ENCODE results near the gene ZFP36.
A peak's percentile ranks its signal among the peaks of the same experiment; 100 is the strongest.

ZFP36 gene

DNA sequence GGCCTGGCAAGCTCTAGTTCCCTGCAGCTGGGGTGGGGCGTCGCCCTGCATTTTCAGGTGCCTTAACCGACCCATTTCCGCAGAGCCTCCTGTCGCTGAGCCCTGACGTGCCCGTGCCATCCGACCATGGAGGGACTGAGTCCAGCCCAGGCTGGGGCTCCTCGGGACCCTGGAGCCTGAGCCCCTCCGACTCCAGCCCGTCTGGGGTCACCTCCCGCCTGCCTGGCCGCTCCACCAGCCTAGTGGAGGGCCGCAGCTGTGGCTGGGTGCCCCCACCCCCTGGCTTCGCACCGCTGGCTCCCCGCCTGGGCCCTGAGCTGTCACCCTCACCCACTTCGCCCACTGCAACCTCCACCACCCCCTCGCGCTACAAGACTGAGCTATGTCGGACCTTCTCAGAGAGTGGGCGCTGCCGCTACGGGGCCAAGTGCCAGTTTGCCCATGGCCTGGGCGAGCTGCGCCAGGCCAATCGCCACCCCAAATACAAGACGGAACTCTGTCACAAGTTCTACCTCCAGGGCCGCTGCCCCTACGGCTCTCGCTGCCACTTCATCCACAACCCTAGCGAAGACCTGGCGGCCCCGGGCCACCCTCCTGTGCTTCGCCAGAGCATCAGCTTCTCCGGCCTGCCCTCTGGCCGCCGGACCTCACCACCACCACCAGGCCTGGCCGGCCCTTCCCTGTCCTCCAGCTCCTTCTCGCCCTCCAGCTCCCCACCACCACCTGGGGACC lies 1.2 kb downstream of the ZFP36 start:
- no peak for DNase-seq

- DNase-seq: no peak
Measured at GRCh38 chr19:39408392-39409207, 2.0 kb downstream of the ZFP36 start.

- DNase-seq: peak; percentile 18 to 36
Measured at GRCh38 chr19:39409208-39410016, 2.8 kb downstream of the ZFP36 start.

DNA sequence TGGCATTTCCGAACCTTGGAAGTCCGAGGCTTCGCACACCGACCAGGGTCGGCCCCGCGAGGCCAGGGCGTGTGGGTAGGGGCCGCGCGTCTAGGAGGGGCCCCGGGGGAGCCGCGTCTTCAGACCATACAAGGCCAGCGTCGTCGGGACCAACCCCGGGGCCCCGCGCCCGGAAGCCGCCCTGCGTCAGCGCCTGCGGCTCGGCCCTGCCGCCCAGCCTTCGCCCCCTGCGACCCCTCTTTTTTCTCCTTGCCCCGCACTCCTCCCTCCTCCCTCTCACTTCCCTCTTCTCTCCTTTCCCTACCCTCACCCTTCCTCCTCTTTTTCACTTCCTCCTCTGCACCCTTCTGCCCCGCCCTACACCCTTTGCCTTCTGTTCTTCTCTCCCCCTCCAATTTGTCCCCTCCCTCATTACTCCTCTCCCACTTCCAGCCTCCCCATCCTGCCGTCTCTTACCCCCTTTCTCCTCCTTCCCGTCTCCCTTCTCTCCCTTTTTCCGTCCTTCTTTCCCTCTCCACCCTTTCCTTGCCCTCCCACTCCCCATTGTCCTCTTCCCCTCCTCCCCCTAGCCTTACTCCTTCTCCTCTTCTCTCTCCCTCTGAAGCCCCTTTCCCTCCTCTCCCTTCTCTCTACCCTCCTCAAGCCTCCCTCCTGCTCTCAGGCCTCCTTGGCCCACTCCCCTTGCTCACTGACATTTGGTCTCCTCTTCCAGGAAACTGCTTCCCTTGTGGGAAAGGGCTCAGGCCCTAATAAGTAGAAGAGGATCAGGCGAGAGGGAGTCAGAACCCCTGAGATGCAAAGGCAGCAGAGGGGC lies 3.6 kb downstream of the ZFP36 start:
- DNase-seq: no peak

DNA sequence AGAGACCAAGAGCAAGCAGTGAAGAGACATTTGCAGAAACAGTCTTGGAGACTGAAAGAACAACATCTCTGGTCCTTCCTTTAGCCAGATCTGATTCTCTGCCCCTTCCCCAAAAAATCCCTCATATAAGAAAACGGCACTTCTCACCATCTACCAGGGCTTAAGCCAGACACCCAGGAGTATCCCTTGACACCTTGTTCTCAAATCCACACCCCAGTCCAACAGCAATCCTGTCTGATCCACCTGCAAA lies 4.1 kb downstream of the ZFP36 start:
- DNase-seq: no peak

DNA sequence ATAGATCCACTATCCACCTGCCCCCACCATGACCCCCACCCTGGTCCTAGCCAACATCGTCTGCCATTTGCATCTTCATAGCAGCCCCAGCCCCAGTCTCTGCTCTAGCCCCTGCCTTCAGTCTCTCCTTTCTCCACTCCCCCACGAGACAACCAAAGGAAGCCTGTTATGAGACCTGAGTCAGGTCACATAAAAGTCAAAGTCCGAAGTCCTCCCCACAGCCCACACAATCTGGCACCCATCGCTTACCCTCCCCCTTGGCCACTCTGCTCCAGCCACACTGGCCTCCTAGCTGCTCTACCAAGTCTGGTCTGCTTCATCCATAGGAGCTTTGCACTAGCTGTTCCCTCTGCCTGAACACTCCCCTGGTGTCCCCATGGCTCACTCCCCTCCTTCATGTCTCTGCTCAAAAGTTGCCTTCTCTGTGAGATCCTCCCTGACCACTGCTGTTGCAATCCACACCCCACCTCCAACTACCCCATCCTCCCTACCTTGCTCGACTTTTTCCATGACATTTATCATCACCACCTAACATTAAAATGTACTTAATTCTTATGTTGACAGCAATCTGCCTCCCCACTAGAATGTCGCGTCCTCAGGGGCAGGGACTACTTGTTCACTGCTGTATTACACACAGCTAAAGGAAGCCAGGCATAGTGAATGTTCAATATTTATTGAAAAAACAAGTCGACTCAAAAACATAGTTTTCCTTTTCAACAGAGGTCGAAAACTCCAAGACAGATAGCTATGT lies 4.6 kb downstream of the ZFP36 start:
- no peak for DNase-seq

DNA sequence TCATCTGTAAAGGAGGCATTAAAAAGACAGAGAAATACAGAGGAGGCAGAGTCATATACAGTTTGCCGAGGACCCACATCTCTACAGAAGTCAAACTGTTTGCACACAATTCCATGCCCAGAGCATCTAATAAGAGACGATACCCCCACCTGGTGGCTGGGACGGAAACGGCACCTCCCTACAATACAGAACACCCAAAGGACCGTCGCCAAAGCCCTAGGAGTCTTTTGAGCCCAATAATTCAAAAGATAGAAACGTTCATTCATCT lies 5.1 kb downstream of the ZFP36 start:
- DNase-seq: peak in 1 of 2 experiments; percentile 69

- DNase-seq: peak; percentile 98 to 99
Measured at GRCh38 chr19:39412100-39412866, 5.6 kb downstream of the ZFP36 start, which contains the start of gene PLEKHG2. Gene PLEKHG2 (plus strand): TSS chr19:39412669. CDS start chr19:39414087, 1,418 bp downstream.

GRCh38 chr19:39412867-39413271 lies 6.2 kb downstream of the ZFP36 start:
- DNase-seq: no peak

- DNase-seq: no peak
Measured at GRCh38 chr19:39413272-39413910, 6.7 kb downstream of the ZFP36 start.

- no peak for DNase-seq
Measured at GRCh38 chr19:39413911-39414608, 7.4 kb downstream of the ZFP36 start.

- DNase-seq: no peak
Measured at GRCh38 chr19:39415111-39416046, 8.7 kb downstream of the ZFP36 start.

GRCh38 chr19:39416152-39417120 lies 9.8 kb downstream of the ZFP36 start:
- DNase-seq: no peak

DNA sequence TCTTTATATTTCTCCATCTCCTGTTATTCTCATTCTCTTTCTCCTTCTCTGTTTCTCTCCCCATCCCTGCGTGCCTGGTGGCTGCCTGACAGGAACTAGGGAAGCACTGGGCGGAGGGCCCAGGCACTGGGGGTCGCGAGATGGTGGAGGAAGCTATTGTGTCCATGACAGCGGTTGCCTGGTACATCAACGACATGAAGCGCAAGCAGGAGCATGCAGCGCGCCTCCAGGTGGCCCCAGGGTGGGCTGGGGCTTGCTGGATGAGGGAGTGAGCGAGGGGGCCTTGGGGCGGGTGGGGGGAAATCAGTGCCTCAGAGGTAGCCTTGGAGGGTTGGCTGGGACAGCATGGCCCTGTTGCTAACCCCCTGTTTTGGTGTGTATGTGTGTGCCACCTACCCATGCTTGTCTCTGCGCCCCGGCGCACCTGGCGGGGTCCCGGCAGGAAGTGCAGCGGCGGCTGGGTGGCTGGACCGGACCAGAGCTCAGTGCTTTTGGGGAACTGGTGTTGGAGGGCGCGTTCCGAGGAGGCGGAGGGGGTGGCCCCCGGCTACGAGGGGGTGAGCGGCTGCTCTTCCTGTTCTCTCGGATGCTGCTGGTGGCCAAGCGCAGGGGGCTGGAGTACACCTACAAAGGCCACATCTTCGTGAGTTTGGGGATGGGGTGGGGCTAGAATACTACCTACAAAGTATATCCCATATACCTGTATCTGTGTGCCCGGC lies 11.0 kb downstream of the ZFP36 start:
- DNase-seq: no peak

DNA sequence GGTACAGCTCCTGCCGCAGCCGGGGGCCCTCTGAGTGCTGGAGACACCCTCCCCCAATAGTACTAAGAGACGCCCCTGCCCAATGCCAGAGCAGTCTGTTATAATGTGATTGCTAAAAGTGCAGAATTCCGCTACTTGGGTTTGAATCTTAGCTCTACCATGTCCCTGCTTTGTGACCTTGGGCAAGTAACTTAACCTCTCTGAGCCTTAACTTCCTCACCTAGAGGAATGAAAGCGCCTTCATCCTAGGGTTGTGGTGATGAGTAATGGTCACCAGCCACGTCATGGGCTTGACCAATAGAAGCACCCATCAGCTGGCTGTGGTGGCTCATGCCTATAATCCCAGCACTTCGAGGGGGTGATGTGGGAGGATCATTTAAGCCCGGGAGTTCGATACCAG lies 12.4 kb downstream of the ZFP36 start:
- no peak for DNase-seq

DNA sequence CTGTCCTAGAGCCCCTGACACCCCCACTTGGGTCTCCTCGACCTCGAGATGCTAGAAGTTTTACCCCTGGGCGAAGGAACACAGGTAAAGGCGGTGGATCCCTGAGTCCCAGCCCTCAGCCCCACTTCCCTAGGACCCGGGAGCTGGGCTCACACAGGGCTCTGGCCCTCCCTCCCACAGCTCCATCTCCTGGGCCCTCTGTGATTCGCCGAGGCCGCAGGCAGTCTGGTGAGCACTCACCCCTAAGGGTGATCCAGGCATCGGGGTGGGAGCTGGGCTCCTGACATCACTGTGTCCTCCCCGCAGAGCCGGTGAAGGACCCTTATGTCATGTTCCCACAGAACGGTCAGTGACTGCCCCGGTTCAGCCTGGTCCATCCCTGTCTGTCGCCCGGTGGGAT lies 14.1 kb downstream of the ZFP36 start:
- DNase-seq: no peak

GRCh38 chr19:39422020-39422419 lies 15.4 kb downstream of the ZFP36 start:
- DNase-seq: no peak
